PC-9 (cell line): Measurements from ENCODE around the gene COL13A1. TPM values are rescaled to one million over a fixed set of nuclear protein-coding genes. Genes with fewer than 3 reads are reported as not detected.

Experiments used
- BruUV-seq: library from RNA; stranded (reverse); fragments of 400-500 nt; replicated peaks from 2 replicates; lab custom pipeline; 2021; lab: Mats Ljungman, UMichigan
- CTCF ChIA-PET: fragments of 300-600 bp; sonication (Branson Sonifier 250); formaldehyde crosslinking; loops from one replicate; lab custom pipeline; 2022; ENCODE audit warnings: antibody characterized with exemption; lab: Charles Lee
- POLR2A ChIA-PET: fragments of 300-600 bp; sonication (Branson Sonifier 250); formaldehyde crosslinking; loops from one replicate; lab custom pipeline; 2022; ENCODE audit warnings: antibody characterized with exemption; ENCODE audit not compliant: unreplicated experiment; lab: Charles Lee
- DNase-seq, 2 experiments: peaks; one replicate each; pipeline versions ENCODE4 v3.0.0 to v3.0.0-alpha.2; 2015 to 2022; ENCODE audit warnings: mixed read lengths in 1 of 2
- H2AFZ ChIP-seq: fragments of 200-600 bp; sonication (generic); 2 replicates; pipeline ENCODE4 v1.8.1; 2017; ENCODE audit warnings: antibody characterized with exemption
- H3F3A ChIP-seq: fragments of 200-600 bp; sonication (generic); 2 replicates; pipeline ENCODE4 v1.8.1; 2017; ENCODE audit warnings: antibody characterized with exemption, mild to moderate bottlenecking, low read depth; ENCODE audit not compliant: insufficient read depth
- H3K27ac ChIP-seq: fragments of 200-600 bp; sonication (generic); 2 replicates; pipeline ENCODE4 v1.6.1; 2016; ENCODE audit warnings: mixed run types
- H3K27me3 ChIP-seq: fragments of 200-600 bp; sonication (generic); 2 replicates; pipeline ENCODE4 v1.6.1; 2016; ENCODE audit warnings: low read depth, mixed run types; ENCODE audit not compliant: insufficient read depth
- H3K36me3 ChIP-seq: fragments of 200-600 bp; sonication (generic); 2 replicates; pipeline ENCODE4 v1.6.1; 2016; ENCODE audit warnings: low read depth, mixed run types
- H3K4me1 ChIP-seq: fragments of 200-600 bp; sonication (generic); replicated peaks from 2 replicates; pipeline ENCODE4 v1.6.1; 2016; ENCODE audit warnings: mixed run types; ENCODE audit not compliant: insufficient read depth
- H3K4me2 ChIP-seq: fragments of 200-600 bp; sonication (generic); 2 replicates; pipeline ENCODE4 v1.6.1; 2017; ENCODE audit warnings: mixed run types
- H3K4me3 ChIP-seq: fragments of 200-600 bp; sonication (generic); 2 replicates; pipeline ENCODE4 v1.6.1; 2016; ENCODE audit warnings: mixed run types
- H3K79me2 ChIP-seq: fragments of 200-600 bp; sonication (generic); 2 replicates; pipeline ENCODE4 v1.6.1; 2017; ENCODE audit warnings: low read depth, mixed run types
- H3K9me2 ChIP-seq: fragments of 200-600 bp; sonication (generic); 2 replicates; pipeline ENCODE4 v1.8.1; 2017; ENCODE audit warnings: mild to moderate bottlenecking; ENCODE audit not compliant: insufficient read depth
- H3K9me3 ChIP-seq: fragments of 200-600 bp; sonication (generic); 2 replicates; pipeline ENCODE4 v1.8.1; 2016; ENCODE audit warnings: low read depth; ENCODE audit not compliant: insufficient read depth
- H4K20me1 ChIP-seq: fragments of 200-600 bp; sonication (generic); 2 replicates; pipeline ENCODE4 v1.8.1; 2017; ENCODE audit not compliant: insufficient read depth
- EZH2 ChIP-seq: fragments of 200-600 bp; sonication (generic); IDR thresholded peaks from 2 replicates; pipeline ENCODE4 v1.8.0; 2017; ENCODE audit warnings: antibody characterized with exemption, low read depth
- intact Hi-C: fragments of 100-400 bp; cut with micrococcal nuclease; formaldehyde crosslinking; loops from one replicate; pipeline ENCODE4 v1.10.0; 2022; ENCODE audit not compliant: unreplicated experiment
- total RNA-seq: library from RNA; stranded (reverse); gene quantifications from 2 replicates; pipeline ENCODE4 v1.2.3, GENCODE V29; 2021
- TF ChIP-seq, protein P1 (sequence below): fragments of 200-600 bp; sonication (generic); conservative IDR thresholded peaks from 2 replicates; pipeline ENCODE4 v1.6.1; 2017; ENCODE audit warnings: mixed run types, antibody characterized with exemption, mild to moderate bottlenecking, moderate library complexity

The COL13A1 gene
- total RNA-seq, 1 experiment from 2014 or later: 1.6 TPM

DNA sequence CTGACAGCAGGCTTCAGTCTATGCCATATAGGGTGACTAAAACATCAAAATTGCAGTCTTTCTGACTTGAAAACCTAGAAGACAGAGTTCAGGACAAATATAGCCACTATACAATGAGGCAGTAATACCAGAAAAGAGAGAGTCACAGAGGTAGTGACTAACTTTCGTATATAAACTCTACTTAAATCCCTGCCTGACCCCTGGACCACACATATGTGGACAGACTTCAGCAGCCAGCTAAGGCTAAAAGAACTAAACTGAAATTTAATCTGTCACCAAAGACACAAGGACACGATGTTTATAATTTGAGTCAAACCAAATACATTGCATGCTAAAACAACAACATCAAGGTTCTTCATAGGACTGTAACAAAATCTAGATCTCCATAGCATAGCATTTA is 186.4 kb downstream of the COL13A1 start:
- H3K79me2 ChIP-seq: no peaks in the 10 kb centered on the region
- no TSS peak for BruUV-seq
- no peak for DNase-seq
- H3K36me3 ChIP-seq: no peaks in the 10 kb centered on the region
- ChIA-PET CTCF (no interaction called here), POLR2A (no interaction called here)
- H3K4me3 ChIP-seq: no peak overlapping the region
- TF ChIP-seq, protein P1, sequence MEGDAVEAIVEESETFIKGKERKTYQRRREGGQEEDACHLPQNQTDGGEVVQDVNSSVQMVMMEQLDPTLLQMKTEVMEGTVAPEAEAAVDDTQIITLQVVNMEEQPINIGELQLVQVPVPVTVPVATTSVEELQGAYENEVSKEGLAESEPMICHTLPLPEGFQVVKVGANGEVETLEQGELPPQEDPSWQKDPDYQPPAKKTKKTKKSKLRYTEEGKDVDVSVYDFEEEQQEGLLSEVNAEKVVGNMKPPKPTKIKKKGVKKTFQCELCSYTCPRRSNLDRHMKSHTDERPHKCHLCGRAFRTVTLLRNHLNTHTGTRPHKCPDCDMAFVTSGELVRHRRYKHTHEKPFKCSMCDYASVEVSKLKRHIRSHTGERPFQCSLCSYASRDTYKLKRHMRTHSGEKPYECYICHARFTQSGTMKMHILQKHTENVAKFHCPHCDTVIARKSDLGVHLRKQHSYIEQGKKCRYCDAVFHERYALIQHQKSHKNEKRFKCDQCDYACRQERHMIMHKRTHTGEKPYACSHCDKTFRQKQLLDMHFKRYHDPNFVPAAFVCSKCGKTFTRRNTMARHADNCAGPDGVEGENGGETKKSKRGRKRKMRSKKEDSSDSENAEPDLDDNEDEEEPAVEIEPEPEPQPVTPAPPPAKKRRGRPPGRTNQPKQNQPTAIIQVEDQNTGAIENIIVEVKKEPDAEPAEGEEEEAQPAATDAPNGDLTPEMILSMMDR: no peak
- H4K20me1 ChIP-seq: no peaks in the 10 kb centered on the region
- H3K9me3 ChIP-seq: no peaks in the 10 kb centered on the region
- intact Hi-C loops: no loop called here
- H3K27ac ChIP-seq: no peak overlapping the region
- peaks cover 27% of the 10 kb centered on the region; the same call in 1 of the 2 replicates for H3K27me3 ChIP-seq
- H3F3A ChIP-seq: no peaks in the 10 kb centered on the region
- H2AFZ ChIP-seq: no peak overlapping the region
- no peak overlapping the region for H3K4me2 ChIP-seq
- no peaks in the 10 kb centered on the region for H3K9me2 ChIP-seq
- H3K4me1 ChIP-seq: no peaks in the 10 kb centered on the region

DNA sequence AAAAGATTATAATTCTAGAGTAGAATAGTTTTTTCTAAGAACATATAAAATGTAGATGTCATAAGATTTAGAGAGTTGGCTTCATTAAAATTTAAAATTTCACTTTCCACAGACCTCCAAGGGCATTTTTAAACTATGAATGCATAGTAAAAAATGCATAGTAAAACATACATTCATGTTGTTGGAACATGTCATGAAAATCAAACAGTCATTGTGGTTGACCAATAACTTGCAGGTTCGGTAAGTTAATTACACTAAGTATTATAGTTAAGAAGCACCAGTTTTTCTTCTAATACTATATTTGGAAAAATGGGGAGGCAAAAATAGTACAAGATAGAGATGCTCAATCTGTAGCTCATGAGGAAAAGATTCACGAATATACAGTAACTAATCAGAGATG is 189.4 kb downstream of the COL13A1 start:
- CTCF ChIA-PET: no interaction called here
- no peak overlapping the region for H3K4me3 ChIP-seq
- BruUV-seq: no TSS peak
- no peaks in the 10 kb centered on the region for H3K9me2 ChIP-seq
- H3K36me3 ChIP-seq: no peaks in the 10 kb centered on the region
- H3K4me2 ChIP-seq: no peak overlapping the region
- H4K20me1 ChIP-seq: no peaks in the 10 kb centered on the region
- H2AFZ ChIP-seq: no peak overlapping the region
- POLR2A ChIA-PET: no interaction called here
- H3K27me3 ChIP-seq: peaks cover 19% of the 10 kb centered on the region; the same call in 1 of the 2 replicates
- TF ChIP-seq EZH2: no peak
- TF ChIP-seq, protein P1: no peak
- no peak overlapping the region for H3K27ac ChIP-seq
- no peaks in the 10 kb centered on the region for H3K79me2 ChIP-seq
- intact Hi-C loops: no loop called here
- no peaks in the 10 kb centered on the region for H3K4me1 ChIP-seq
- no peak for DNase-seq
- no peaks in the 10 kb centered on the region for H3K9me3 ChIP-seq
- no peaks in the 10 kb centered on the region for H3F3A ChIP-seq

DNA sequence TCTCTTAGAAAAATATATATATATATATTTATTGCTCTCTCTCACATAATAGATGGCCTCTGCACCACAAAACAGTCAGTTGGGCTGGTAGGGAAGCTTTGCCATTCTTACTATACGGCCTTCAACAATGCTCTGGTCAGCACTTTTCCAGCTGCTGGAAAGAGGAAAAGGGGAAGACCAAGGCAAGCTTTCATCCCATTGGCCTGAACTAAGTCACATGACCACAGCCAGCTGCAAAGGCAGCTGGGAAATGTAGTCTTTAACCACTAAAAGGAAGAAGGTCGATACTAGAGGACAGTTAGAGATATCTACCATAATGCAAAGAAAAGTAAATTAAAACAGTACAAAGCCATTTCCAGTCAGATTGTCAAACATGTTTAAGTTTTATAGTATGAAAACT is 192.6 kb downstream of the COL13A1 start:
- Histone ChIP-seq H4K20me1 (no peaks in the 10 kb centered on the region), H3F3A (no peaks in the 10 kb centered on the region), H3K9me3 (no peaks in the 10 kb centered on the region), H3K4me2 (0 out of 2 replicates have a peak overlapping the region, but pooled peaks have one; percentile 9), H3K27me3 (0 out of 2 replicates have a peak, but pooled peaks cover 10% of the 10 kb centered on the region), H3K4me3 (no peak overlapping the region), H3K4me1 (no peaks in the 10 kb centered on the region), H3K9me2 (no peaks in the 10 kb centered on the region), H3K36me3 (no peaks in the 10 kb centered on the region), H3K79me2 (no peaks in the 10 kb centered on the region), H2AFZ (no peak overlapping the region), H3K27ac (no peak overlapping the region)
- POLR2A ChIA-PET: interaction anchor here (0.6 kb wide), 1 partner anchor 94 kb away, joined by 7 read pairs; no protein-coding TSS in a partner anchor
- intact Hi-C loops: no loop called here
- TF ChIP-seq EZH2: no peak
- TF ChIP-seq, protein P1: no peak
- BruUV-seq: no TSS peak
- DNase-seq: no peak
- CTCF ChIA-PET: no interaction called here
